C1 segment of cervical spinal cord (tissue), 14 donors: ENCODE data around the gene CLCN7.

Experiments
- DNase-seq, 14 donors: peaks; one replicate each; lab custom pipeline; 2025; lab: John Stamatoyannopoulos, UW

The CLCN7 gene

GRCh38 chr16:1474796-1475551, at the start of gene CLCN7:
Gene CLCN7, minus strand, starts transcription at chr16:1475028. Its CDS starts 54 bp downstream, at chr16:1474974.
- DNase-seq = peak; percentile 36 to 95 (median 81)

- no peak for DNase-seq
Measured at GRCh38 chr16:1524366-1524765, 49.5 kb upstream of the CLCN7 start.

GRCh38 chr16:1523581-1524245, 48.9 kb upstream of the CLCN7 start:
- DNase-seq = no peak

GRCh38 chr16:1520461-1520860, 45.6 kb upstream of the CLCN7 start:
- no peak for DNase-seq

- DNase-seq = no peak
Measured at GRCh38 chr16:1519831-1520230, 45.0 kb upstream of the CLCN7 start.

GRCh38 chr16:1518626-1519135, 43.9 kb upstream of the CLCN7 start:
- no peak for DNase-seq

- DNase-seq = no peak
Measured at GRCh38 chr16:1514507-1514906, 39.7 kb upstream of the CLCN7 start.

- no peak for DNase-seq
Measured at GRCh38 chr16:1512774-1513173, 37.9 kb upstream of the CLCN7 start.

GRCh38 chr16:1511662-1512569, 37.1 kb upstream of the CLCN7 start:
- no peak for DNase-seq

- no peak for DNase-seq
Measured at GRCh38 chr16:1510941-1511351, 36.1 kb upstream of the CLCN7 start.

GRCh38 chr16:1510272-1510671, 35.4 kb upstream of the CLCN7 start:
- no peak for DNase-seq

GRCh38 chr16:1509307-1510221, 34.7 kb upstream of the CLCN7 start:
- peak in 2 of 14 donors; percentile 26 to 82 for DNase-seq

- no peak for DNase-seq
Measured at GRCh38 chr16:1508494-1509187, 33.8 kb upstream of the CLCN7 start.

- DNase-seq = peak in 1 of 14 donors; percentile 50
Measured at GRCh38 chr16:1506494-1507213, 31.8 kb upstream of the CLCN7 start.

- no peak for DNase-seq
Measured at GRCh38 chr16:1505912-1506311, 31.1 kb upstream of the CLCN7 start.

GRCh38 chr16:1505073-1505844, 30.4 kb upstream of the CLCN7 start:
- DNase-seq = no peak

- DNase-seq = no peak
Measured at GRCh38 chr16:1503110-1503955, 28.5 kb upstream of the CLCN7 start.
